GM12873 (cell line): ENCODE results near the gene CRYBG2.

Experiments used
- TF ChIP-seq, protein P1 (sequence below): IDR thresholded peaks from 2 replicates; pipeline ENCODE4 v1.5.1; 2012; ENCODE audit warnings: low read depth, mild to moderate bottlenecking, moderate library complexity, low read length, control low read depth; ENCODE audit not compliant: insufficient read depth; ENCODE audit errors: missing control alignments

The CRYBG2 gene

GRCh38 chr1:26368006-26368405, 14.1 kb upstream of the CRYBG2 start:
- TF ChIP-seq, protein P1, sequence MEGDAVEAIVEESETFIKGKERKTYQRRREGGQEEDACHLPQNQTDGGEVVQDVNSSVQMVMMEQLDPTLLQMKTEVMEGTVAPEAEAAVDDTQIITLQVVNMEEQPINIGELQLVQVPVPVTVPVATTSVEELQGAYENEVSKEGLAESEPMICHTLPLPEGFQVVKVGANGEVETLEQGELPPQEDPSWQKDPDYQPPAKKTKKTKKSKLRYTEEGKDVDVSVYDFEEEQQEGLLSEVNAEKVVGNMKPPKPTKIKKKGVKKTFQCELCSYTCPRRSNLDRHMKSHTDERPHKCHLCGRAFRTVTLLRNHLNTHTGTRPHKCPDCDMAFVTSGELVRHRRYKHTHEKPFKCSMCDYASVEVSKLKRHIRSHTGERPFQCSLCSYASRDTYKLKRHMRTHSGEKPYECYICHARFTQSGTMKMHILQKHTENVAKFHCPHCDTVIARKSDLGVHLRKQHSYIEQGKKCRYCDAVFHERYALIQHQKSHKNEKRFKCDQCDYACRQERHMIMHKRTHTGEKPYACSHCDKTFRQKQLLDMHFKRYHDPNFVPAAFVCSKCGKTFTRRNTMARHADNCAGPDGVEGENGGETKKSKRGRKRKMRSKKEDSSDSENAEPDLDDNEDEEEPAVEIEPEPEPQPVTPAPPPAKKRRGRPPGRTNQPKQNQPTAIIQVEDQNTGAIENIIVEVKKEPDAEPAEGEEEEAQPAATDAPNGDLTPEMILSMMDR = no peak

DNA sequence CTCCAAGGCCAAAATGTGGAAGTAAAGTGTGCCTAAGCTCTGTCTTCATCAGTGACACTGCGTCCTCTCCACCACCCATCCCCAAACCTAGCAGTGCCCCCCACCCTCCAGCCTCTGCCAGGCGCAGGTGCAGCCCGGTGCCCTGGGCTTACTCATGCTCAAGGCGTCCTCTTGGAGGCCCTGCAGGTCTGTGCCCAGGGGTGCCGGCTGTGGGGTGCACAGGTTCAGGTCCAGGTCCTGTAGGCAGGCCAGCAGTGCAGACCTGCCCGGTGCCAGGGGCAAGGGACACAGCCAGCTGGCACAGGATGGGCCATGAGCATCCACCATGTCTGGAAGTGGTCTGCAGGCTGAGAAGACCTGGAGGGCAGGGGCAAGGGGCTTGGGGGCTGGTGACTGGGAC, 13.5 kb upstream of the CRYBG2 start:
- TF ChIP-seq, protein P1 = no peak

- TF ChIP-seq, protein P1 = no peak
Measured at GRCh38 chr1:26364956-26365355, 11.0 kb upstream of the CRYBG2 start.

GRCh38 chr1:26363549-26364448, 9.9 kb upstream of the CRYBG2 start:
- TF ChIP-seq, protein P1 = peak; percentile 99

- TF ChIP-seq, protein P1 = no peak
Measured at GRCh38 chr1:26362331-26362730, 8.4 kb upstream of the CRYBG2 start.

DNA sequence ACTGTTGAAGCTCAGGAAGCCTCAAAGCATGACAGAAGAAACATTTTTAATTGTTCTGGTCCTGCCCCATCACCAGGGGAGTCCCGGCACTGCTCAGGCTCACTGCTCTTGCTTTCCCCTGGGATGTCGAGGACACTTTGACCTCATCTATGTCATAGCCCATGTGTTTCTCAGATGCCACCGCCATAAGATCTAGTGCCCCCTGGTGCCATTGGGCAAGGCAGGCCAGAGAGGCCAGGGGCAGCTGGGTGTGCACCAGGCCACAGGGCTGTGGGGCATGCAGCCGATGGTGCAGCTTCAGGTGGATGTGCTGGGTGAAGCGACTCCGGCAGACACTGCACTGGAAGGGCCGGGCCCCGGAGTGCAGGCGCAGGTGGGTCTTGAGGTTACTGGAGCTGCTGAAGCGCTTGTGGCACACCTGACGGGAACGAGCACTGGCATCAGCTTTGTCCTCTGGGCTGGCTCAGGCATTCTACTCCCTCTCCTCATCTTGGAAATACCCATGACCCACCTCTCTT, 7.7 kb upstream of the CRYBG2 start:
- TF ChIP-seq, protein P1 = no peak

DNA sequence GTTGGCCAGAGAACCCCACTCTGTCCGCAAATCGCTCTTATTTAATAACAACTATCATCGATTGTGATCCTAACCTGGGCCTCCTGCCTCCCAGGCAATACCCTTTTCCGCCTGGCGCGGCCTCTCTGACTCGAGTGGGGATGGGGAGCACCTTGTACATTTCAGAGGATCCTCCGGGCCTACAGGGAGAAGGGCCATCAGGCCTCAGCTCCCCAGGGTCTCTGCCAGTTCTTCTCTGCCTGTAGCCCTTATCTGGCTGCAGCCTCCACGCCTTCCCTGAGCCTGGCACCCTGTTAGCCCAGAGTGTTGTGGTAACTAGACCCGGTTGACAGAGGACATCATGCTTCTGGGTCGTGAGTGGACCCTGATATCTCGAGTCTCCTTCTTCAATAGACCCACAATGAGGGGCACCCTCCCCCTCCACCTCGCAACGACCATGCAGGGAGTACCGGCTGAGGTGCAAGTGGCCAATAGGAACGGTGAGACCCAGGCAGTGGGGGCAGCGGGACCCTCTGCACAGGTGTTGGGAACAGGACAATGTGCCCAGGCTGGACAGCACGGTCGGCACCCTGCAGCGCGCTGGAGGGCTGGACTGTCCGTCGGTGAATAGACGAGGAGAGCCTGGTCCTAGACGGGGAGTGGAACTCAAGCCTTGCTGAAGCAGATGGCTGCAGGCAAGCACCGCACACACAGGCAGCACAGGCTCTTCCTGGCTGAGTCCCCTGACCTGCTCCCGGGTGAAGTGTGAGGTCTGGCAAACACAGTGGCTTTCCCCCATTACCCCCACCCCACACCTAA, 7.1 kb upstream of the CRYBG2 start:
- TF ChIP-seq, protein P1 = no peak
